Activated T-helper 9 cell treated with anti-CD3 and anti-CD28 coated beads, Interleukin-2, amount 50 U/mL, for 16 hours (primary cell): ENCODE measurements around the gene TRMT44.
"Not testable (repeated sequence)": the region's sequence is repeated elsewhere in the genome, so short reads cannot be mapped to it uniquely, and the experiment has no call there.

ENCODE experiments used
- DNase-seq: peaks from one replicate; pipeline ENCODE4 v3.0.0-alpha.2; 2020; ENCODE audit warnings: low read depth

The TRMT44 gene

GRCh38 chr4:8469550-8469949 lies 29.0 kb downstream of the TRMT44 start:
- no peak for DNase-seq

- no peak for DNase-seq
These were observed 30.0 kb downstream of the TRMT44 start for GRCh38 chr4:8470451-8471024.

- no peak for DNase-seq
These were observed 30.8 kb downstream of the TRMT44 start for GRCh38 chr4:8471211-8471875.

- DNase-seq = no peak
These were observed 31.6 kb downstream of the TRMT44 start for GRCh38 chr4:8472158-8472688.

GRCh38 chr4:8472689-8473197 lies 32.2 kb downstream of the TRMT44 start:
- no peak for DNase-seq

- no peak for DNase-seq
These were observed 32.8 kb downstream of the TRMT44 start for GRCh38 chr4:8473198-8473919.

- no peak for DNase-seq
These were observed 33.5 kb downstream of the TRMT44 start for GRCh38 chr4:8473920-8474590.

GRCh38 chr4:8474856-8475255 lies 34.3 kb downstream of the TRMT44 start:
- DNase-seq = no peak

- no peak for DNase-seq
These were observed 35.4 kb downstream of the TRMT44 start for GRCh38 chr4:8475751-8476575.

- no peak for DNase-seq
These were observed 36.6 kb downstream of the TRMT44 start for GRCh38 chr4:8477095-8477635.

GRCh38 chr4:8477676-8478075 lies 37.1 kb downstream of the TRMT44 start:
- DNase-seq = no peak

GRCh38 chr4:8478371-8478770 lies 37.8 kb downstream of the TRMT44 start:
- DNase-seq = no peak

- DNase-seq = no peak
These were observed 38.5 kb downstream of the TRMT44 start for GRCh38 chr4:8478801-8479744.

GRCh38 chr4:8480221-8480620 lies 39.6 kb downstream of the TRMT44 start:
- DNase-seq = no peak

- not testable (repeated sequence) for DNase-seq
These were observed 46.1 kb downstream of the TRMT44 start for GRCh38 chr4:8486643-8487042.

- no peak for DNase-seq
These were observed 48.3 kb downstream of the TRMT44 start for GRCh38 chr4:8488791-8489369.

- not testable (repeated sequence) for DNase-seq
These were observed 50.9 kb downstream of the TRMT44 start for GRCh38 chr4:8491478-8491877.

- DNase-seq = no peak
These were observed 51.6 kb downstream of the TRMT44 start for GRCh38 chr4:8492174-8492573.

- DNase-seq = no peak
These were observed 52.9 kb downstream of the TRMT44 start for GRCh38 chr4:8493484-8493883.

- DNase-seq = no peak
These were observed 53.6 kb downstream of the TRMT44 start for GRCh38 chr4:8494218-8494617.
